Measurements from ENCODE around the gene CSTPP1.
"Not testable (repeated sequence)": the region's sequence is repeated elsewhere in the genome, so short reads cannot be mapped to it uniquely, and the experiment has no call there.

The CSTPP1 gene

GRCh38 chr11:47057365-47057764 is 120.8 kb downstream of the CSTPP1 start:
- Histone ChIP-seq H3K9ac (ENCODE audit: low read depth, low read length) (no peak overlapping the region), H3K4me3 (ENCODE audit: low read length) (no peak overlapping the region), H3K4me1 (ENCODE audit: insufficient read depth, low read length) (peaks cover 37% of the 10 kb centered on the region), H3K27me3 (ENCODE audit: insufficient read depth, low read length) (no peaks in the 10 kb centered on the region), H3K36me3 (ENCODE audit: insufficient read depth, low read depth, low read length) (no peaks in the 10 kb centered on the region), H3K9me3 (ENCODE audit: insufficient read depth, low read depth, low read length) (no peaks in the 10 kb centered on the region), H3K27ac (ENCODE audit: low read length) (no peak overlapping the region)

- peak overlapping the region; percentile 18; the same call in 1 of the 2 replicates for H3K9ac ChIP-seq (ENCODE audit: low read depth, low read length)
- peaks cover 39% of the 10 kb centered on the region for H3K4me1 ChIP-seq (ENCODE audit: insufficient read depth, low read length)
- H3K4me3 ChIP-seq (ENCODE audit: low read length), result no peak overlapping the region
Observed at GRCh38 chr11:47060807-47061206, 124.2 kb downstream of the CSTPP1 start.

GRCh38 chr11:47061429-47062178 is 125.0 kb downstream of the CSTPP1 start:
- Histone ChIP-seq H3K4me1 (ENCODE audit: insufficient read depth, low read length) (peaks cover 31% of the 10 kb centered on the region), H3K9ac (ENCODE audit: low read depth, low read length) (peak overlapping the region; percentile 18; the same call in 1 of the 2 replicates), H3K36me3 (ENCODE audit: insufficient read depth, low read depth, low read length) (no peaks in the 10 kb centered on the region), H3K27ac (ENCODE audit: low read length) (no peak overlapping the region), H3K9me3 (ENCODE audit: insufficient read depth, low read depth, low read length) (no peaks in the 10 kb centered on the region), H3K27me3 (ENCODE audit: insufficient read depth, low read length) (no peaks in the 10 kb centered on the region), H3K4me3 (ENCODE audit: low read length) (peak overlapping the region; percentile 1; the same call in 1 of the 2 replicates)

More at GRCh38 chr11:47060807-47061206, 124.2 kb downstream of the CSTPP1 start:
- no peaks in the 10 kb centered on the region for H3K27me3 ChIP-seq (ENCODE audit: insufficient read depth, low read length)
- H3K9me3 ChIP-seq (ENCODE audit: insufficient read depth, low read depth, low read length), result no peaks in the 10 kb centered on the region
- H3K27ac ChIP-seq (ENCODE audit: low read length), result peak overlapping the region; percentile 10
- H3K36me3 ChIP-seq (ENCODE audit: insufficient read depth, low read depth, low read length), result no peaks in the 10 kb centered on the region

GRCh38 chr11:47062736-47063135 is 126.2 kb downstream of the CSTPP1 start:
- Histone ChIP-seq H3K9ac (ENCODE audit: low read depth, low read length) (no peak overlapping the region), H3K4me3 (ENCODE audit: low read length) (no peak overlapping the region), H3K36me3 (ENCODE audit: insufficient read depth, low read depth, low read length) (no peaks in the 10 kb centered on the region), H3K9me3 (ENCODE audit: insufficient read depth, low read depth, low read length) (no peaks in the 10 kb centered on the region), H3K27me3 (ENCODE audit: insufficient read depth, low read length) (no peaks in the 10 kb centered on the region), H3K27ac (ENCODE audit: low read length) (no peak overlapping the region), H3K4me1 (ENCODE audit: insufficient read depth, low read length) (peaks cover 30% of the 10 kb centered on the region)

GRCh38 chr11:47067401-47067800 is 130.8 kb downstream of the CSTPP1 start:
- no peak overlapping the region for H3K9ac ChIP-seq (ENCODE audit: low read depth, low read length)
- H3K4me1 ChIP-seq (ENCODE audit: insufficient read depth, low read length), result peaks cover 16% of the 10 kb centered on the region
- no peak overlapping the region for H3K4me3 ChIP-seq (ENCODE audit: low read length)
- no peak overlapping the region for H3K27ac ChIP-seq (ENCODE audit: low read length)
- no peaks in the 10 kb centered on the region for H3K9me3 ChIP-seq (ENCODE audit: insufficient read depth, low read depth, low read length)
- no peaks in the 10 kb centered on the region for H3K27me3 ChIP-seq (ENCODE audit: insufficient read depth, low read length)
- H3K36me3 ChIP-seq (ENCODE audit: insufficient read depth, low read depth, low read length), result no peaks in the 10 kb centered on the region

GRCh38 chr11:47070769-47071168 is 134.2 kb downstream of the CSTPP1 start:
- Histone ChIP-seq H3K4me1 (ENCODE audit: insufficient read depth, low read length) (peaks cover 12% of the 10 kb centered on the region), H3K27me3 (ENCODE audit: insufficient read depth, low read length) (no peaks in the 10 kb centered on the region), H3K36me3 (ENCODE audit: insufficient read depth, low read depth, low read length) (no peaks in the 10 kb centered on the region), H3K4me3 (ENCODE audit: low read length) (no peak overlapping the region), H3K27ac (ENCODE audit: low read length) (no peak overlapping the region), H3K9ac (ENCODE audit: low read depth, low read length) (no peak overlapping the region), H3K9me3 (ENCODE audit: insufficient read depth, low read depth, low read length) (no peaks in the 10 kb centered on the region)

- H3K27ac ChIP-seq (ENCODE audit: low read length), result no peak overlapping the region
- H3K4me1 ChIP-seq (ENCODE audit: insufficient read depth, low read length), result peaks cover 12% of the 10 kb centered on the region
- H3K27me3 ChIP-seq (ENCODE audit: insufficient read depth, low read length), result no peaks in the 10 kb centered on the region
- no peak overlapping the region for H3K4me3 ChIP-seq (ENCODE audit: low read length)
- H3K9ac ChIP-seq (ENCODE audit: low read depth, low read length), result no peak overlapping the region
- no peaks in the 10 kb centered on the region for H3K9me3 ChIP-seq (ENCODE audit: insufficient read depth, low read depth, low read length)
- H3K36me3 ChIP-seq (ENCODE audit: insufficient read depth, low read depth, low read length), result no peaks in the 10 kb centered on the region
Observed at GRCh38 chr11:47071341-47071740, 134.8 kb downstream of the CSTPP1 start.

GRCh38 chr11:47071791-47072261 is 135.3 kb downstream of the CSTPP1 start:
- Histone ChIP-seq H3K4me3 (ENCODE audit: low read length) (no peak overlapping the region), H3K4me1 (ENCODE audit: insufficient read depth, low read length) (peaks cover 10% of the 10 kb centered on the region), H3K9ac (ENCODE audit: low read depth, low read length) (no peak overlapping the region), H3K27ac (ENCODE audit: low read length) (no peak overlapping the region), H3K27me3 (ENCODE audit: insufficient read depth, low read length) (no peaks in the 10 kb centered on the region), H3K36me3 (ENCODE audit: insufficient read depth, low read depth, low read length) (no peaks in the 10 kb centered on the region), H3K9me3 (ENCODE audit: insufficient read depth, low read depth, low read length) (no peaks in the 10 kb centered on the region)

- H3K9ac ChIP-seq (ENCODE audit: low read depth, low read length), result no peak overlapping the region
- no peaks in the 10 kb centered on the region for H3K27me3 ChIP-seq (ENCODE audit: insufficient read depth, low read length)
- no peak overlapping the region for H3K27ac ChIP-seq (ENCODE audit: low read length)
- no peaks in the 10 kb centered on the region for H3K4me1 ChIP-seq (ENCODE audit: insufficient read depth, low read length)
- H3K36me3 ChIP-seq (ENCODE audit: insufficient read depth, low read depth, low read length), result no peaks in the 10 kb centered on the region
- H3K4me3 ChIP-seq (ENCODE audit: low read length), result no peak overlapping the region
- no peaks in the 10 kb centered on the region for H3K9me3 ChIP-seq (ENCODE audit: insufficient read depth, low read depth, low read length)
Observed at GRCh38 chr11:47078751-47079521, 142.4 kb downstream of the CSTPP1 start.

- H3K36me3 ChIP-seq (ENCODE audit: insufficient read depth, low read depth, low read length); H3K4me3 ChIP-seq (ENCODE audit: low read length); H3K9me3 ChIP-seq (ENCODE audit: insufficient read depth, low read depth, low read length); H3K27ac ChIP-seq (ENCODE audit: low read length); H3K4me1 ChIP-seq (ENCODE audit: insufficient read depth, low read length); H3K27me3 ChIP-seq (ENCODE audit: insufficient read depth, low read length); H3K9ac ChIP-seq (ENCODE audit: low read depth, low read length): not testable (repeated sequence)
Observed at GRCh38 chr11:47080775-47081174, 144.2 kb downstream of the CSTPP1 start.

- H3K36me3 ChIP-seq (ENCODE audit: insufficient read depth, low read depth, low read length), result no peaks in the 10 kb centered on the region
- no peak overlapping the region for H3K4me3 ChIP-seq (ENCODE audit: low read length)
- H3K27ac ChIP-seq (ENCODE audit: low read length), result no peak overlapping the region
- no peak overlapping the region for H3K9ac ChIP-seq (ENCODE audit: low read depth, low read length)
- no peaks in the 10 kb centered on the region for H3K4me1 ChIP-seq (ENCODE audit: insufficient read depth, low read length)
- H3K27me3 ChIP-seq (ENCODE audit: insufficient read depth, low read length), result no peaks in the 10 kb centered on the region
- H3K9me3 ChIP-seq (ENCODE audit: insufficient read depth, low read depth, low read length), result no peaks in the 10 kb centered on the region
Observed at GRCh38 chr11:47083913-47084312, 147.4 kb downstream of the CSTPP1 start.

GRCh38 chr11:47087801-47088200 is 151.2 kb downstream of the CSTPP1 start:
- no peak overlapping the region for H3K4me3 ChIP-seq (ENCODE audit: low read length)
- H3K27me3 ChIP-seq (ENCODE audit: insufficient read depth, low read length), result no peaks in the 10 kb centered on the region
- H3K9ac ChIP-seq (ENCODE audit: low read depth, low read length), result no peak overlapping the region
- H3K27ac ChIP-seq (ENCODE audit: low read length), result no peak overlapping the region
- no peaks in the 10 kb centered on the region for H3K9me3 ChIP-seq (ENCODE audit: insufficient read depth, low read depth, low read length)
- no peaks in the 10 kb centered on the region for H3K36me3 ChIP-seq (ENCODE audit: insufficient read depth, low read depth, low read length)
- H3K4me1 ChIP-seq (ENCODE audit: insufficient read depth, low read length), result no peaks in the 10 kb centered on the region

Data from iPS-20b (cell line).